Skeletal muscle satellite cell (primary cell): ENCODE results near the gene CREG2.

Experiments
- H3K27me3 ChIP-seq: 2 replicates; pipeline ENCODE4 v1.7.0; 2013; ENCODE audit warnings: low read length; ENCODE audit not compliant: control insufficient read depth, insufficient read depth
- H3K36me3 ChIP-seq: 2 replicates; pipeline ENCODE4 v1.7.0; 2013; ENCODE audit warnings: mild to moderate bottlenecking, control low read depth, low read length; ENCODE audit not compliant: insufficient read depth
- H3K4me1 ChIP-seq: 2 replicates; pipeline ENCODE4 v1.7.0; 2013; ENCODE audit warnings: low read length; ENCODE audit not compliant: control insufficient read depth, insufficient read depth
- H3K4me2 ChIP-seq: 2 replicates; pipeline ENCODE4 v1.7.0; 2013; ENCODE audit warnings: mild to moderate bottlenecking, low read length
- H3K4me3 ChIP-seq: 2 replicates; pipeline ENCODE4 v1.7.0; 2013; ENCODE audit warnings: low read length
- H3K9ac ChIP-seq: 2 replicates; pipeline ENCODE4 v1.7.0; 2013; ENCODE audit warnings: mild to moderate bottlenecking, low read depth, low read length, moderate library complexity
- H3K9me3 ChIP-seq: replicated peaks from 2 replicates; pipeline ENCODE4 v1.7.0; 2013; ENCODE audit warnings: mild to moderate bottlenecking, control low read depth, low read length

The CREG2 gene

GRCh38 chr2:101420623-101421022, 33.3 kb upstream of the CREG2 start:
- no peaks in the 10 kb centered on the region for H3K36me3 ChIP-seq
- no peak overlapping the region for H3K4me3 ChIP-seq
- no peaks in the 10 kb centered on the region for H3K9me3 ChIP-seq
- no peak overlapping the region for H3K9ac ChIP-seq
- no peak overlapping the region for H3K4me2 ChIP-seq
- no peaks in the 10 kb centered on the region for H3K27me3 ChIP-seq
- H3K4me1 ChIP-seq: peaks cover 5% of the 10 kb centered on the region

- no peak overlapping the region for H3K4me2 ChIP-seq
- H3K4me3 ChIP-seq: no peak overlapping the region
- H3K27me3 ChIP-seq: no peaks in the 10 kb centered on the region
- no peaks in the 10 kb centered on the region for H3K36me3 ChIP-seq
- no peak overlapping the region for H3K9ac ChIP-seq
- no peaks in the 10 kb centered on the region for H3K9me3 ChIP-seq
- peaks cover 5% of the 10 kb centered on the region for H3K4me1 ChIP-seq
Measured at GRCh38 chr2:101419096-101419663, 31.9 kb upstream of the CREG2 start.

DNA sequence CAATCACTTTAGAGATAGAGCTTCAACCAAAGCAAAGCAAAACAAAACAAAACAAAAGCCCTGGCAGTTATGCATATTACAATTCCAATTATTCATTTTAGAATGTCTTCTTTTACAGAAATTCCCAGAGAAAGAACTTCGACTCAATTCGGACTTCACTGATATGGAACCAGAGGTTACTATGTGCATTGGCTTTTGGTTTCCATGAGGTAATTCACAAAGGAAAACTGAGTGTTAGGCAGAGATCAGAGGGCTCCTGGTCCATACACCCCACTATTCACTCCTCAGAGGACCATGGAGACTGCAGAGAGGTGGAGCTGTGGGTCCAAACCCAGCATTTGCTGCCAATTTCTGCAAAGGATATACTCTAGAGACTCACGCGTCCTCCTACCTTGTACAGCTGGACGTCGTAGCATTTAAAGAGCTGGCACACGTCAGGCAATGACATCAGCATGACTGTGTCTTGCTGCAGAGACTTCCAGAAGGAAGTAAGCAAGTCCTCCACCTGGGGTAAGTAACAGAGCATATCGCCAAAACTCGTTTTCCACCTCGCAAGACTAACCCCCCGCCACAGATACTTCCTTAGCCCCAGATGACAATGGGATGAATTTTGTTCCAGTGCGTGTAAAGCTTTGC, 31.3 kb upstream of the CREG2 start:
- Histone ChIP-seq H3K4me3 (no peak overlapping the region), H3K27me3 (no peaks in the 10 kb centered on the region), H3K9me3 (no peaks in the 10 kb centered on the region), H3K36me3 (no peaks in the 10 kb centered on the region), H3K4me2 (no peak overlapping the region), H3K4me1 (peaks cover 5% of the 10 kb centered on the region), H3K9ac (no peak overlapping the region)

DNA sequence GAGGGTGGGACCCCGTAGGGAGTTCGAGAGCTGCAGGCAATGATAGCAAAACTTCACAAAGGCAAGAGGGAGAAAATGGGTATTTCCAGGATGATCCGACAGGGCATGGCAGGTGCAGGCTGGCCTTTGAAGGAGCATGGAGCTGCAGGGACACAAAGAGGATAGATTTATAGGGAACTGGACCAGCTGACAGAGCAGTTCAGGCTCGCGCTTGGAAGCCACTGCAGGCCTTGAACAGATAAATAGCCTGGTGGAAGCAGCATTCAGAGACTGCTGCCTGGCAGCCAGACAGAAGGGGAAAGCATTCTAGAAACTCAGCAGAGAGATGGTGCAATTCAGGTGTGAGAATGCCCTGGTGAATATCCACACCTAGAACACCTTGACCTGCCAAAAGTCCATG, 29.3 kb upstream of the CREG2 start:
- H3K4me1 ChIP-seq: peaks cover 5% of the 10 kb centered on the region
- H3K4me3 ChIP-seq: no peak overlapping the region
- no peak overlapping the region for H3K9ac ChIP-seq
- no peak overlapping the region for H3K4me2 ChIP-seq
- peaks cover 3% of the 10 kb centered on the region for H3K27me3 ChIP-seq
- H3K9me3 ChIP-seq: no peaks in the 10 kb centered on the region
- H3K36me3 ChIP-seq: no peaks in the 10 kb centered on the region

- Histone ChIP-seq H3K4me1 (peaks cover 5% of the 10 kb centered on the region), H3K36me3 (no peaks in the 10 kb centered on the region), H3K9me3 (no peaks in the 10 kb centered on the region), H3K9ac (no peak overlapping the region), H3K27me3 (peaks cover 3% of the 10 kb centered on the region), H3K4me2 (no peak overlapping the region), H3K4me3 (no peak overlapping the region)
Measured at GRCh38 chr2:101415884-101416283, 28.6 kb upstream of the CREG2 start.

- Histone ChIP-seq H3K36me3 (no peaks in the 10 kb centered on the region), H3K27me3 (peaks cover 3% of the 10 kb centered on the region), H3K9ac (no peak overlapping the region), H3K4me2 (no peak overlapping the region), H3K4me3 (no peak overlapping the region), H3K9me3 (no peaks in the 10 kb centered on the region), H3K4me1 (peaks cover 5% of the 10 kb centered on the region)
Measured at GRCh38 chr2:101415220-101415619, 27.9 kb upstream of the CREG2 start.

DNA sequence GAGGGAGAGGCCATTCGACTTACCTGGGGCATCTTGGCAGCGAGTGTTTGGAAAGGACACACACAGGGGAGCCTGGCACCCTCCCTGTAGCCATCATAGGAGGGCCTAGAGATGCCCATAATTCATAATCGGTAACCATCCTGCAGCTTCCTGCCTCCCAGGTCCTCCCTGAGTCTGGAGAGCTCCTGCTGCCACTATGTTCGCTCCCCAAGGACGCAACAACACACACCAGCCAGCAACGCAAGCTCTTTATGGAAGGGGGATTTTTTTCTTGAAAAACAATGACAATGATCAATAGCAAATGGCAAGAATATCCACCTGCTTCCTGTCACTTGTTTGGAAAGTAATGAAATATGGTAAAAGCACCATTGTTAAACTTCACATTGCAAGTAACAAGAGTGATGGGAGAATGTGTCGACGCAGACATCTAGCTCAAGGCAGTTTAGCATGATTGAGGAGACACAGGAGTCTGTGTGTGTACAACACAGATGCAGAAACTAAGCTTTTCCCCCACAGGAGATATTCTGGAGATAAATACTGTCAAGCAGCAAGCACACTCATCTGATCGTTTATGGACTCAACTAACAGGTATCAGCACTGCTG, 24.9 kb upstream of the CREG2 start:
- H3K4me1 ChIP-seq: no peaks in the 10 kb centered on the region
- H3K4me3 ChIP-seq: no peak overlapping the region
- H3K27me3 ChIP-seq: peaks cover 3% of the 10 kb centered on the region
- no peaks in the 10 kb centered on the region for H3K9me3 ChIP-seq
- H3K36me3 ChIP-seq: no peaks in the 10 kb centered on the region
- H3K9ac ChIP-seq: no peak overlapping the region
- H3K4me2 ChIP-seq: no peak overlapping the region

DNA sequence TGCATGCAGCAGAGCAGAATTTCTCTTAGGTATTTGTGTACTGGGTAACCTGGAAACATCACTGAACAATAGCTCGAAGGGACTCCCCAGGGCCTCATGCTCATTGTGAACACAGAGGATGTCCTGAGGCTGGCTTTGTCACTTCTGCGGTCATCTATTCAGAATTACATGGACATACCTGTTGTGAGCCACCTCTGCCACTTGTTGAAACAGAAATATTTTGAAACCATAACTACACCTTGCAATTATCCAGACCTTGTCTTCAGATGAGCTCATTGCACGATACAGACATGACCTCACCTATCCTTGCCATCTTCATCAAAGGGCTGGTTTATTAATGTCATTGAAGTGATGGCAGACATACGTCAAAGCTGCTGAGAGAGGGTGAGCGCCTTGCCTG, 23.4 kb upstream of the CREG2 start:
- H3K4me1 ChIP-seq: peaks cover 7% of the 10 kb centered on the region
- H3K4me2 ChIP-seq: no peak overlapping the region
- H3K27me3 ChIP-seq: peaks cover 3% of the 10 kb centered on the region
- no peaks in the 10 kb centered on the region for H3K9me3 ChIP-seq
- no peak overlapping the region for H3K4me3 ChIP-seq
- no peaks in the 10 kb centered on the region for H3K36me3 ChIP-seq
- no peak overlapping the region for H3K9ac ChIP-seq

- H3K4me1 ChIP-seq: peaks cover 7% of the 10 kb centered on the region
- H3K36me3 ChIP-seq: no peaks in the 10 kb centered on the region
- H3K9me3 ChIP-seq: no peaks in the 10 kb centered on the region
- H3K4me3 ChIP-seq: no peak overlapping the region
- H3K9ac ChIP-seq: no peak overlapping the region
- peaks cover 3% of the 10 kb centered on the region for H3K27me3 ChIP-seq
- H3K4me2 ChIP-seq: no peak overlapping the region
Measured at GRCh38 chr2:101410114-101410513, 22.8 kb upstream of the CREG2 start.

DNA sequence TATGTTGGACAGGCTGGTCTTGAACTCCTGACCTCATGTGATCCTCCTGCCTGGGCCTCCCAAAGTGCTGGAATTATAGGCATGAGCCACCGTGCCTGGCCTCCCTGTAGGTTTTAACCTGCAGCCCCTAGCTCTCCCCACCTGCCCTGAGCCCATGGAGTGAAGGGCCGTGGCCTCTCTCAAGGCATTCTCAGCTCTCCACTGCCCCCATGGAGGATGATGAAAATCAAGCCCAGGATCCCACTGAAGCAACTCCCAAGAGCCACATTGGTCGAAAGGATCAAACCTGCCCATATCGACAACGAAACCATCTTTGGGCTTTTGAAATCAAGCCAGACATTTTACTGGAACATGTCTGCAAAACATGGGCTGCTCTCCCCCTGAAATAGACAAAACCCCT, 22.4 kb upstream of the CREG2 start:
- H3K9me3 ChIP-seq: no peaks in the 10 kb centered on the region
- no peaks in the 10 kb centered on the region for H3K36me3 ChIP-seq
- H3K4me1 ChIP-seq: peaks cover 7% of the 10 kb centered on the region
- H3K4me2 ChIP-seq: no peak overlapping the region
- peaks cover 3% of the 10 kb centered on the region for H3K27me3 ChIP-seq
- H3K9ac ChIP-seq: no peak overlapping the region
- H3K4me3 ChIP-seq: no peak overlapping the region

GRCh38 chr2:101408925-101409324, 21.6 kb upstream of the CREG2 start:
- H3K4me2 ChIP-seq: no peak overlapping the region
- no peaks in the 10 kb centered on the region for H3K36me3 ChIP-seq
- H3K9ac ChIP-seq: no peak overlapping the region
- H3K4me3 ChIP-seq: no peak overlapping the region
- H3K4me1 ChIP-seq: peaks cover 7% of the 10 kb centered on the region
- no peaks in the 10 kb centered on the region for H3K9me3 ChIP-seq
- peaks cover 3% of the 10 kb centered on the region for H3K27me3 ChIP-seq

GRCh38 chr2:101405351-101405899, 18.1 kb upstream of the CREG2 start:
- Histone ChIP-seq H3K4me3 (no peak overlapping the region), H3K9ac (no peak overlapping the region), H3K4me2 (no peak overlapping the region), H3K4me1 (peaks cover 7% of the 10 kb centered on the region), H3K9me3 (no peaks in the 10 kb centered on the region), H3K27me3 (no peaks in the 10 kb centered on the region), H3K36me3 (no peaks in the 10 kb centered on the region)
